DND-41 (cell line): ENCODE data around the gene EIF4EBP3.

Experiments used
- ATAC-seq: fragments of 200-7000 bp; cut with Tn5 transposase; 3 replicates; pipeline ENCODE4 v1.9.1; 2021; ENCODE audit warnings: low read depth; ENCODE audit not compliant: insufficient read depth
- DNase-seq: peaks from one replicate; pipeline ENCODE4 v3.0.0-alpha.2; 2020
- H2AFZ ChIP-seq: 2 replicates; pipeline ENCODE4 v1.6.0; 2012; ENCODE audit warnings: low read depth, low read length
- H3K27ac ChIP-seq: 2 replicates; pipeline ENCODE4 v1.5.1; 2012; ENCODE audit warnings: low read length, inconsistent platforms
- H3K27me3 ChIP-seq: fragments of 200-600 bp; sonication (generic); 2 replicates; pipeline ENCODE4 v1.6.0; 2012; ENCODE audit warnings: low read length, mild to moderate bottlenecking, inconsistent platforms; ENCODE audit not compliant: insufficient read depth, poor library complexity
- H3K36me3 ChIP-seq: 2 replicates; pipeline ENCODE4 v1.5.1; 2012; ENCODE audit warnings: low read length, inconsistent platforms; ENCODE audit not compliant: insufficient read depth
- H3K4me1 ChIP-seq: 2 replicates; pipeline ENCODE4 v1.5.1; 2012; ENCODE audit warnings: mild to moderate bottlenecking, low read length; ENCODE audit not compliant: insufficient read depth
- H3K4me2 ChIP-seq: 2 replicates; pipeline ENCODE4 v1.6.0; 2012; ENCODE audit warnings: mild to moderate bottlenecking, moderate library complexity, low read length, inconsistent platforms; ENCODE audit not compliant: insufficient read depth
- H3K4me3 ChIP-seq, 2 experiments: fragments of 200-600 bp in 1 of 2; shearing (Covaris generic) in 1 of 2; 2 replicates each; pipeline ENCODE4 v1.5.1; 2012 to 2016; ENCODE audit warnings: inconsistent platforms in 2 of 2, low read length in 2 of 2, mild to moderate bottlenecking in 2 of 2, low read depth in 1 of 2, moderate library complexity in 1 of 2
- H3K79me2 ChIP-seq: 2 replicates; pipeline ENCODE4 v1.6.0; 2012; ENCODE audit warnings: low read length, inconsistent platforms; ENCODE audit not compliant: insufficient read depth
- H3K9ac ChIP-seq: 2 replicates; pipeline ENCODE4 v1.6.0; 2012; ENCODE audit warnings: low read depth, mild to moderate bottlenecking, inconsistent platforms, low read length, moderate library complexity
- H3K9me3 ChIP-seq: 2 replicates; pipeline ENCODE4 v1.5.1; 2012; ENCODE audit warnings: low read length, moderate library complexity, mild to moderate bottlenecking, inconsistent platforms; ENCODE audit not compliant: insufficient read depth, severe bottlenecking
- H4K20me1 ChIP-seq: 2 replicates; pipeline ENCODE4 v1.6.0; 2012; ENCODE audit warnings: low read length; ENCODE audit not compliant: insufficient read depth
- EZH2 ChIP-seq: IDR thresholded peaks from 3 replicates; pipeline ENCODE4 v1.6.1; 2012; ENCODE audit warnings: borderline replicate concordance, low read depth, mild to moderate bottlenecking, moderate library complexity, low read length, inconsistent platforms; ENCODE audit not compliant: severe bottlenecking
- TF ChIP-seq, protein P1 (sequence below): IDR thresholded peaks from 2 replicates; pipeline ENCODE4 v1.5.1; 2012; ENCODE audit warnings: borderline replicate concordance, low read length, moderate library complexity, mild to moderate bottlenecking; ENCODE audit not compliant: poor library complexity, severe bottlenecking; ENCODE audit errors: extremely low read depth

The EIF4EBP3 gene

DNA sequence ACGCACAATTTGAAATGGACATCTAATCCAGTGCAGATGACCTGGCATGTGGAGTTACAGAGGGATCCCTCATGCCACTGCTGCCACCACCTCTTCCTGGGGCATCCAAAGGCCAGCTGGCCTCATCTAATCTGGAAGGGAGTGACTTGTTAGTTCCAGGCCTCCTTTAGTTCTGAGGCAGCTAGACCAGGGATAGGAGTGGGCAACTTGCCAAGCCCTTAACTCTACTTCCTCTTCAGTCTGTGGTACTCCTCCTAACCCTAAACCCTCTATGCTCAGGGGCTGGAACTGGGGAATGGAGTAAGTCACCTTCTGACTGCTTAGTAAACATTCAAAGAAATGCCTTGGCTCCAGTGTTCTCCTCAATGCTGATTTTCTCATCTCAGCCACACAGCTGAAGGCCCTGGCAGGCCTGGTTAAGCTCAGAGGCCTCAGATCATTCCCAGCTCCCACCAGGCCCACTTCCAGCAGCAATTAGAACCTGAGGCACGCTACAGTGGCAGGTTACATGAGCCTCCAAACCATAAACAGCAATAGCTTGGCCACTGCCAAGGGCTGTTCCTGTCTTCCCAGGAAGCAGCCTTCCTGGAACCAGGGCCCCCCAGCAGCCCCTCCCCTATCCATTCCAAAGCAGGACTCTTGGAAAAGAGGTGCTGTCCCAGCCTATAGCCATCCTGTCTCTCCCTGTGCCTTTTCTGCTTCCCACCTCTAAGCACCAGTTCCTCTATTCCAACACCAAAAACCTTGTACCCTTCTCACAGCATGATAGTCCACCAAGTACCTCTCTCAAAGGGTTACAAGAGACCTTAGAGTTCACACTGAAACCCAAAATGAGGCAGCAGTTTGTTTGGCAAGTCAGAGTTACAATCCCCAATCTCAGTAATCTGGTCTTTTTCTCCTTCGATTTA lies 2.0 kb downstream of the EIF4EBP3 start:
- peak overlapping the region; percentile 83; the same call in 1 of the 2 replicates for H3K27ac ChIP-seq
- ATAC-seq (no peak), DNase-seq (peak; percentile 45)
- peaks cover 8% of the 10 kb centered on the region; the same call in 1 of the 2 replicates for H4K20me1 ChIP-seq
- H3K9me3 ChIP-seq, result no peaks in the 10 kb centered on the region
- peak overlapping the region; percentile 74 for H3K9ac ChIP-seq
- no peaks in the 10 kb centered on the region for H3K27me3 ChIP-seq
- H3K4me2 ChIP-seq, result no peak overlapping the region
- H3K36me3 ChIP-seq, result peaks cover 65% of the 10 kb centered on the region
- no peak overlapping the region for H3K4me3 ChIP-seq
- no peak overlapping the region for H2AFZ ChIP-seq
- H3K4me1 ChIP-seq, result peaks cover 44% of the 10 kb centered on the region
- TF ChIP-seq, protein P1, sequence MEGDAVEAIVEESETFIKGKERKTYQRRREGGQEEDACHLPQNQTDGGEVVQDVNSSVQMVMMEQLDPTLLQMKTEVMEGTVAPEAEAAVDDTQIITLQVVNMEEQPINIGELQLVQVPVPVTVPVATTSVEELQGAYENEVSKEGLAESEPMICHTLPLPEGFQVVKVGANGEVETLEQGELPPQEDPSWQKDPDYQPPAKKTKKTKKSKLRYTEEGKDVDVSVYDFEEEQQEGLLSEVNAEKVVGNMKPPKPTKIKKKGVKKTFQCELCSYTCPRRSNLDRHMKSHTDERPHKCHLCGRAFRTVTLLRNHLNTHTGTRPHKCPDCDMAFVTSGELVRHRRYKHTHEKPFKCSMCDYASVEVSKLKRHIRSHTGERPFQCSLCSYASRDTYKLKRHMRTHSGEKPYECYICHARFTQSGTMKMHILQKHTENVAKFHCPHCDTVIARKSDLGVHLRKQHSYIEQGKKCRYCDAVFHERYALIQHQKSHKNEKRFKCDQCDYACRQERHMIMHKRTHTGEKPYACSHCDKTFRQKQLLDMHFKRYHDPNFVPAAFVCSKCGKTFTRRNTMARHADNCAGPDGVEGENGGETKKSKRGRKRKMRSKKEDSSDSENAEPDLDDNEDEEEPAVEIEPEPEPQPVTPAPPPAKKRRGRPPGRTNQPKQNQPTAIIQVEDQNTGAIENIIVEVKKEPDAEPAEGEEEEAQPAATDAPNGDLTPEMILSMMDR, result no peak
- no peak for TF ChIP-seq EZH2
- peaks cover 31% of the 10 kb centered on the region for H3K79me2 ChIP-seq

DNA sequence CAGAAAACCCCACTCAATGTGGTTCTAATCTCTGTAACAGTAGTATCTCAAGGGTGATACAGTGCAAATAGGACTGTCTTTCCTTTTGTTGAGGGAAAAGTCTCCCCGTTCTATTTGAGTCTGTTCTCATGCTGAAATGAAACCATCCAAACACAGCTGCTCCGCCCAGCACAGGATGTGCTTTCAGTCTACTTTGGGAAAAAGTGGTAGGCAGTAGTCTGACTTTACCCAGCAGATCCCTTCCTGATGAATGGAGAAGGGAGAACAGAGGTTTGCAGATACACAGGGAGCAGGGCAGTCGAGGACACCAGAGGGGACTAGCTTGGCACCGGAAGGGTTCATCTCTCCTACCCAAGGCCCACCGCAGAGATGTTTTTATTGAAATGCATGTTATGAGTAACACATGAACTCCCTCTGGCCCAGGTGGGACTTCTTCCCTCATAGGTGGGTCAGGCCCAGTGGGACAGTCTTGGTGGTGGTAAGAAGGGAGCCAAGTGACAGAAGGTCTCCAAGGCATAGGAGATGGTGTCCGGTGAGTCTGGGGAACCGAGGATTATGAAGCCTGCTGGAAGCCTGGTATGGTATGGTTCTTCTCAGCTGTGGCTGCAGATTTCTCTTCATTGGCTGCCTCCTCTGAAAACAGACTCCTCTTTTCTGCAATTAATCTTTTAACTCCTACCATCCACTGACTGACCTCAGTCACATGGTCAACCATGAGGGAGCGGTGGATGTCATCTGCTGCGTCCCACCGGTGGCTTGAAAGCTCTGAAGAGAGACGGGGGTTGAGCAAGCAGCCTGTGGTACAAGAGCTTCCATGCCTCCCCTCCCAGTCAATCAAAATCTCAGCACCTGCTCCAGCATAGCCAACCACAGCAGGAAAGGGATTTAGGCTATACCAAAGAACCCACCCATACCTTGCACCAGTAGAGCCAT lies 3.0 kb downstream of the EIF4EBP3 start:
- no peak overlapping the region for H3K4me3 ChIP-seq
- no peak overlapping the region for H2AFZ ChIP-seq
- H4K20me1 ChIP-seq, result peaks cover 8% of the 10 kb centered on the region; the same call in 1 of the 2 replicates
- peaks cover 40% of the 10 kb centered on the region for H3K79me2 ChIP-seq
- no peak overlapping the region for H3K9ac ChIP-seq
- H3K36me3 ChIP-seq, result peaks cover 61% of the 10 kb centered on the region
- H3K27me3 ChIP-seq, result no peaks in the 10 kb centered on the region
- H3K9me3 ChIP-seq, result no peaks in the 10 kb centered on the region
- TF ChIP-seq EZH2, result no peak
- TF ChIP-seq, protein P1, result no peak
- peak overlapping the region; percentile 27; the same call in 1 of the 2 replicates for H3K27ac ChIP-seq
- ATAC-seq, result no peak
- no peak overlapping the region for H3K4me2 ChIP-seq
- H3K4me1 ChIP-seq, result peaks cover 53% of the 10 kb centered on the region
- DNase-seq, result no peak

DNA sequence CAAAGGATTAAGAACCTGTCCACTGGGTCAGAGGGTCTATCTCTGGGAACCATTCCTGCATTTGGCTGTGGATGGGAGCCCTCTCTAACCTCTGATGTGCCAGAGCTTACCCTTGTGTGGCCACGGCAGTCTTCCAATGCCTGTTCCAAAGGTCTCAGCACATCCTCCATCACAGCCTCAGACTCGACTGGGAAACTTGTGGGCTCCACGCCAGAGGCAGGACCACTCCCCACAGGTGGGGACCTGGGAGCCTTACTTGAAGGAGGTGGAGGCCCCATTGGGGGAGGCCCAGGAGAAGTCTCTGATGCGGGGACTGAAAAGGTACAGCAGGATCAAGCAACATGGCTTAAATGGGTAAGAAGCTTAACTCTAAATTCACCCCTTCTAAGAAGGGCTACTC lies 4.4 kb downstream of the EIF4EBP3 start:
- Histone ChIP-seq H3K4me1 (peaks cover 60% of the 10 kb centered on the region), H4K20me1 (peaks cover 8% of the 10 kb centered on the region; the same call in 1 of the 2 replicates), H3K9me3 (no peaks in the 10 kb centered on the region), H3K36me3 (peaks cover 59% of the 10 kb centered on the region), H3K27ac (no peak overlapping the region), H3K79me2 (peaks cover 54% of the 10 kb centered on the region), H3K4me3 (no peak overlapping the region), H3K9ac (no peak overlapping the region), H3K4me2 (no peak overlapping the region), H2AFZ (no peak overlapping the region), H3K27me3 (no peaks in the 10 kb centered on the region)
- no peak for TF ChIP-seq EZH2
- TF ChIP-seq, protein P1, result no peak
- ATAC-seq (no peak), DNase-seq (no peak)
